ENCODE results near the gene NDUFS6.
A peak's percentile ranks its signal among the peaks of the same experiment; 100 is the strongest.

NDUFS6 gene

GRCh38 chr5:1801222-1801966, at the start of gene NDUFS6:
Gene NDUFS6, plus strand, starts transcription at chr5:1801407. Its CDS starts 11 bp downstream, at chr5:1801418.
- DNase-seq: peak; percentile 85

GRCh38 chr5:1751864-1752822, 49.1 kb upstream of the NDUFS6 start:
- DNase-seq: no peak

- no peak for DNase-seq
These were observed 48.3 kb upstream of the NDUFS6 start for GRCh38 chr5:1752881-1753280.

GRCh38 chr5:1753490-1753889, 47.7 kb upstream of the NDUFS6 start:
- no peak for DNase-seq

- DNase-seq: no peak
These were observed 46.5 kb upstream of the NDUFS6 start for GRCh38 chr5:1754531-1755220.

GRCh38 chr5:1755321-1755949, 45.8 kb upstream of the NDUFS6 start:
- DNase-seq: no peak

- no peak for DNase-seq
These were observed 44.7 kb upstream of the NDUFS6 start for GRCh38 chr5:1756481-1756880.

GRCh38 chr5:1757511-1757910, 43.7 kb upstream of the NDUFS6 start:
- DNase-seq: no peak

GRCh38 chr5:1758574-1758973, 42.6 kb upstream of the NDUFS6 start:
- no peak for DNase-seq

- no peak for DNase-seq
These were observed 41.7 kb upstream of the NDUFS6 start for GRCh38 chr5:1759378-1759970.

- no peak for DNase-seq
These were observed 41.0 kb upstream of the NDUFS6 start for GRCh38 chr5:1760231-1760630.

GRCh38 chr5:1760656-1761452, 40.4 kb upstream of the NDUFS6 start:
- no peak for DNase-seq

- DNase-seq: no peak
These were observed 39.8 kb upstream of the NDUFS6 start for GRCh38 chr5:1761453-1761755.

- DNase-seq: no peak
These were observed 38.9 kb upstream of the NDUFS6 start for GRCh38 chr5:1762121-1762882.

- no peak for DNase-seq
These were observed 38.2 kb upstream of the NDUFS6 start for GRCh38 chr5:1762883-1763547.

GRCh38 chr5:1763548-1763911, 37.7 kb upstream of the NDUFS6 start:
- peak; percentile 51 for DNase-seq

- no peak for DNase-seq
These were observed 37.1 kb upstream of the NDUFS6 start for GRCh38 chr5:1763960-1764605.

- no peak for DNase-seq
These were observed 36.6 kb upstream of the NDUFS6 start for GRCh38 chr5:1764606-1764960.

- no peak for DNase-seq
These were observed 35.9 kb upstream of the NDUFS6 start for GRCh38 chr5:1765141-1765879.

All from activated CD4-positive, alpha-beta T cell treated with anti-CD3 and anti-CD28 coated beads for 48 hours (primary cell).